LNCAP (cell line): Measurements from ENCODE around the gene SKOR2.
A peak's percentile ranks its signal among the peaks of the same experiment; 100 is the strongest.

Experiments
- TF ChIP-seq, protein P1 (sequence below): fragments of 450-650 bp; IDR thresholded peaks from 2 replicates; pipeline ENCODE4 v1.5.1; 2017; ENCODE audit warnings: mild to moderate bottlenecking

The SKOR2 gene

DNA sequence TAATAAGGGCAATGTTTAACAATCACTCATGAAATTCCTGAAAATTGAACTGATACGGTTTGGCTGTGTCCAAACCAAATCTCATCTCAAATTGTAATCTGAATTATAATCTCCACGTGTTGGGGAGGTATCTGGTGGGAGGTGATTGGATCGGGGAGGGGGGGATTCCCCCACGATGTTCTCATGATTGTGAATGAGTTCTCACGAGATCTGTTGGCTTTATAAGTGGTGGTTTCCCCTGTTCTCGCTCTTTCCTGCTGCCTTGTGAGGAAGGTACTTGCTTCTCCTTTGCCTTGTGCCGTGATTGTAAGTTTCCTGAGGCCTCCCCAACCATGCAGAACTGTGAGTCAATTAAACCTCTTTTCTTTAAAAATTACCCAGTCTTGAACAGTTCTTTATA lies 34.0 kb upstream of the SKOR2 start:
- TF ChIP-seq, protein P1, sequence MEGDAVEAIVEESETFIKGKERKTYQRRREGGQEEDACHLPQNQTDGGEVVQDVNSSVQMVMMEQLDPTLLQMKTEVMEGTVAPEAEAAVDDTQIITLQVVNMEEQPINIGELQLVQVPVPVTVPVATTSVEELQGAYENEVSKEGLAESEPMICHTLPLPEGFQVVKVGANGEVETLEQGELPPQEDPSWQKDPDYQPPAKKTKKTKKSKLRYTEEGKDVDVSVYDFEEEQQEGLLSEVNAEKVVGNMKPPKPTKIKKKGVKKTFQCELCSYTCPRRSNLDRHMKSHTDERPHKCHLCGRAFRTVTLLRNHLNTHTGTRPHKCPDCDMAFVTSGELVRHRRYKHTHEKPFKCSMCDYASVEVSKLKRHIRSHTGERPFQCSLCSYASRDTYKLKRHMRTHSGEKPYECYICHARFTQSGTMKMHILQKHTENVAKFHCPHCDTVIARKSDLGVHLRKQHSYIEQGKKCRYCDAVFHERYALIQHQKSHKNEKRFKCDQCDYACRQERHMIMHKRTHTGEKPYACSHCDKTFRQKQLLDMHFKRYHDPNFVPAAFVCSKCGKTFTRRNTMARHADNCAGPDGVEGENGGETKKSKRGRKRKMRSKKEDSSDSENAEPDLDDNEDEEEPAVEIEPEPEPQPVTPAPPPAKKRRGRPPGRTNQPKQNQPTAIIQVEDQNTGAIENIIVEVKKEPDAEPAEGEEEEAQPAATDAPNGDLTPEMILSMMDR: no peak

DNA sequence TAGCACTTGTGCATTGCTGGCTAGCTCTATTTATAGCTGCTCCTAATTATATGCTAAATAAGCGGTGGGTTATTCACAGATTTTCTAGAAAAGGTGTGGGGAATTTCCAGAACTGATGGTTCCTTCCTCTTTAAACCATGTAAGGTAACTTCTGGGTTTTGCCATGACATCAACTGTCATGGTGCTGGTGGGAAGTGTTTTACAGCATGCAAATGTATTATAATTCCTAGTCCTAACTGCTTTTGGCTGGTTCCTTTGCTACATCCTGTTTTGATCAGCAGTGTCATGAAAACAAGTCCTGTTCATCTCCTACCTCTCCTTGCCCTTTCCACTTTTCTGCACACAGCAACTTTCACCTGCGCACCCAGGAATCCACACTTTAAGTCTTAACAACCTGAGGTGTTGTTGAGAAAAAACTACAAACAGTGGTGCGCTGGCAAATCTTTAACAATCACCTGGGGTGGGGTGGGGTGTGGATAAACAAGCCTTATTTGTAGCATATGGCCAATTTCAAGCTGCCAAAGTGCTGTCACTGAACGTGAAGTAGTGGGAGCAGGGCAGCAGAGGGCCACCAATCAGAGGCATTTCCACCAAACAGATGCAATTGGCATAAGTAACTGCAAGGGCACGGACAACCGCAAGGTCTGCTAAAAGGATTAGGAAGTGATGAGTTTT lies 33.4 kb upstream of the SKOR2 start:
- TF ChIP-seq, protein P1: no peak

DNA sequence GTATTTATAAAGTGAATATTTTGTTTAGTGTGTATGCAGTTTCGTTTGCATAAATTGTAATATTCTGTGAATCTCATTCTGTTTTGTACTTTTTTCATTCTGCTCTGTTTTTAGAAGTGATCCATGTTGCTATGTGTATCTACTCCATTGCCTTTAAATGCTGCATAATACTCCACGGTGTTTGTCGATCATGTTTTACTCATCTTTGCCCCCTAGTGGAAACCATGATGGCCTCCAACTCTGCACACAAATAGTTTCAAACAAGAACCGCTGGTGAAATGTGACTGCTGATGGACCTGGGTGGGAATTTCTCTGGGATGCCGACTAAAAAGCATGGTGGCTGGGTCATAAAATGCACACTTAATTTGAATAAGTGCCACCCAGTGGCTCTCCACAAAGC lies 32.0 kb upstream of the SKOR2 start:
- TF ChIP-seq, protein P1: peak; percentile 76

DNA sequence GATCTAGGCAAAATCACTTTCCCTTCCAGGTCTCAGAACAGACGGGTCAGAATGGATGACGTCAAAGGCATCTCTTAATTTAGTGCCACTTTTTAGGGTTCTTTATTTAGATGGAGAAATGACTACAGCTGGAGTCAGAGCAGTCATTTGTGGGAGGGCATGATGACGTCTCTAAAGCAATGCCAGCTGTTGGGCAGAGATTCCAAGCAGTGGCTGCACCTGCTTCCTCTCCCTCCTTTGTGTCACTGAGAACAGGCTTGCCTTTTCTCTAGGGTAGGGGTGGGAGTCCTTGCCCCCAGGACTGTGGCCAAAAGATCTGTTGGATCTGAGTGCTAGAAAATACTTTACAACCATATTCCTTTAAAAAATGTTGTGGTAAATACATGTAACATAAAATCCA lies 28.7 kb upstream of the SKOR2 start:
- TF ChIP-seq, protein P1: no peak

DNA sequence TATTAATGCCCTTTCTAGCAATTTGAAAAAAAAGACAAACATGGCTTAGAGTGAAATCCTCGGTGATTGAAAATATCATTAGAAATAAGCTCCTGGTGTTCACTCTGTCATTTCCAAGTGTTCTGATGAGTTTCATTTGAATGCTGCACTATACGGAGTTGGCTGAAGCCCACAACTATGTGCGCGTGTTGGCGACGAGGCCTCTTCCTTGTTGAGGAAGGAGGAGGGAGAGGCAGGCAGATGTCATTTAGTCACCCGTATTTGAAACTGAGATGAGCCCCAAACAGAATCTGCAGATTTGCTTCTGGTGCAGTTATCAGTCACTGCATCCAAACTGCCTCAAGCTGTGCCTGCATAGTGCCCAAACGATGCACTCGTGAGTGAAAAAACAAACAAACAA lies 23.5 kb upstream of the SKOR2 start:
- TF ChIP-seq, protein P1: no peak

DNA sequence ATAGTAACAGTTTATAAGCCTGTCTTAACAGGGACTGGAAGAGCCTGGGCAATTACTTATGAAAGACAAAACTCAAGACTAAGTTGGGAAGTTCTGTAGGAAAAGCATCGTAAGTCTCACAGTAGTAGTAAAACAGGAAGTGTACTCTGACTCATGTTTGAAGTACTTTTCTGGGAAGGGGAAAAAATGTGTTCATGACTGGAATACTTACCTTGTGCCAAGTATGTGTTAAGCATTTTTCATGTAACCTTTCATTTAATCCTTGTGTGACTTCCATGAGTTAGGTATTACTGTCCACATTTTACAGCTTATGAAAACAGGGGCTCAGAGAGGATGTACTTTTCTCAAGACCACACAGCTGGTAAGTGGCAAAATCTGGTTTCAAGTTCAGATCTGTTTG lies 13.7 kb upstream of the SKOR2 start:
- TF ChIP-seq, protein P1: no peak

DNA sequence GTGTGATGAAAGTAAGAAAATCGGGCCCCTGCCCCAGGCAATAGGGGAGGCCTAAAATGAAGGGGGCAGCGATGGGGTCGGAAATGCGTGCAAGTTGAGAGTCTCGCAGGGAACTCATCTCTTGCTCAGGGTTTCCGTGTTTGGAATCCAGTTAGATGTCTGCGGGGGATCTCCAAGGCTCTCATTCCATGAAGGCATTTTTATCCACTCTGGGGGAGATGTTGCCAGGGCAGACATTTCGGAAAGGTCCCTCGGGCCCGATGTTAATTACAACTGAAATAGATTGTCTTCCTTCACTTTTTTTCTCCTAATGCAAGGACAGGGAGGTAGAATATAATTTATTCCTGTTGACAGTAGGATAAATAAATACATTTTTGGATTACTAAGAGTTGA lies 12.8 kb upstream of the SKOR2 start:
- TF ChIP-seq, protein P1: no peak
